ENCODE measurements around the gene PTPRG. TPM values are rescaled to one million over a fixed set of nuclear protein-coding genes. Genes with fewer than 3 reads are reported as not detected.

Gene PTPRG
- total RNA-seq, 1 donor from 2014 or later, result 80.7 TPM

- Mint-ChIP-seq H3K36me3 (ENCODE audit: low read depth, unreplicated experiment) (no peaks in the 10 kb centered on the region), H3K4me1 (ENCODE audit: unreplicated experiment) (peaks cover 21% of the 10 kb centered on the region), H3K27ac (ENCODE audit: unreplicated experiment) (no peak overlapping the region), H3K27me3 (ENCODE audit: unreplicated experiment) (no peaks in the 10 kb centered on the region), H3K4me3 (ENCODE audit: unreplicated experiment) (no peak overlapping the region), H3K9me3 (ENCODE audit: unreplicated experiment) (no peaks in the 10 kb centered on the region)
- DNase-seq (ENCODE audit: low spot score), result no peak
- no peak for TF ChIP-seq CTCF (IDR thresholded peaks at IDR 0.05; ENCODE audit: unreplicated experiment)
These were observed 264.8 kb downstream of the PTPRG start for GRCh38 chr3:61826161-61826560.

- H3K27ac Mint-ChIP-seq (ENCODE audit: unreplicated experiment), result no peak overlapping the region
- no peaks in the 10 kb centered on the region for H3K9me3 Mint-ChIP-seq (ENCODE audit: unreplicated experiment)
- no peak for TF ChIP-seq CTCF (IDR thresholded peaks at IDR 0.05; ENCODE audit: unreplicated experiment)
- H3K27me3 Mint-ChIP-seq (ENCODE audit: unreplicated experiment), result no peaks in the 10 kb centered on the region
- no peaks in the 10 kb centered on the region for H3K36me3 Mint-ChIP-seq (ENCODE audit: low read depth, unreplicated experiment)
- H3K4me1 Mint-ChIP-seq (ENCODE audit: unreplicated experiment), result peaks cover 6% of the 10 kb centered on the region
- no peak overlapping the region for H3K4me3 Mint-ChIP-seq (ENCODE audit: unreplicated experiment)
- no peak for DNase-seq (ENCODE audit: low spot score)
These were observed 267.0 kb downstream of the PTPRG start for GRCh38 chr3:61828184-61828874.

- no peak overlapping the region for H3K4me3 Mint-ChIP-seq (ENCODE audit: unreplicated experiment)
- H3K27ac Mint-ChIP-seq (ENCODE audit: unreplicated experiment), result no peak overlapping the region
- no peak for DNase-seq (ENCODE audit: low spot score)
- H3K36me3 Mint-ChIP-seq (ENCODE audit: low read depth, unreplicated experiment), result no peaks in the 10 kb centered on the region
- H3K4me1 Mint-ChIP-seq (ENCODE audit: unreplicated experiment), result peaks cover 6% of the 10 kb centered on the region
- H3K9me3 Mint-ChIP-seq (ENCODE audit: unreplicated experiment), result no peaks in the 10 kb centered on the region
- TF ChIP-seq CTCF (IDR thresholded peaks at IDR 0.05; ENCODE audit: unreplicated experiment), result no peak
- no peaks in the 10 kb centered on the region for H3K27me3 Mint-ChIP-seq (ENCODE audit: unreplicated experiment)
These were observed 267.7 kb downstream of the PTPRG start for GRCh38 chr3:61828880-61829721.

- Mint-ChIP-seq H3K9me3 (ENCODE audit: unreplicated experiment) (no peaks in the 10 kb centered on the region), H3K27ac (ENCODE audit: unreplicated experiment) (no peak overlapping the region), H3K4me3 (ENCODE audit: unreplicated experiment) (no peak overlapping the region), H3K27me3 (ENCODE audit: unreplicated experiment) (no peaks in the 10 kb centered on the region), H3K36me3 (ENCODE audit: low read depth, unreplicated experiment) (no peaks in the 10 kb centered on the region), H3K4me1 (ENCODE audit: unreplicated experiment) (peaks cover 6% of the 10 kb centered on the region)
- no peak for TF ChIP-seq CTCF (IDR thresholded peaks at IDR 0.05; ENCODE audit: unreplicated experiment)
- DNase-seq (ENCODE audit: low spot score), result no peak
These were observed 268.5 kb downstream of the PTPRG start for GRCh38 chr3:61829722-61830350.

Measured in endothelial cell (in vitro differentiated cells).